ENCODE data around the gene ERG.
A peak's percentile ranks its signal among the peaks of the same experiment; 100 is the strongest.

Gene ERG

DNA sequence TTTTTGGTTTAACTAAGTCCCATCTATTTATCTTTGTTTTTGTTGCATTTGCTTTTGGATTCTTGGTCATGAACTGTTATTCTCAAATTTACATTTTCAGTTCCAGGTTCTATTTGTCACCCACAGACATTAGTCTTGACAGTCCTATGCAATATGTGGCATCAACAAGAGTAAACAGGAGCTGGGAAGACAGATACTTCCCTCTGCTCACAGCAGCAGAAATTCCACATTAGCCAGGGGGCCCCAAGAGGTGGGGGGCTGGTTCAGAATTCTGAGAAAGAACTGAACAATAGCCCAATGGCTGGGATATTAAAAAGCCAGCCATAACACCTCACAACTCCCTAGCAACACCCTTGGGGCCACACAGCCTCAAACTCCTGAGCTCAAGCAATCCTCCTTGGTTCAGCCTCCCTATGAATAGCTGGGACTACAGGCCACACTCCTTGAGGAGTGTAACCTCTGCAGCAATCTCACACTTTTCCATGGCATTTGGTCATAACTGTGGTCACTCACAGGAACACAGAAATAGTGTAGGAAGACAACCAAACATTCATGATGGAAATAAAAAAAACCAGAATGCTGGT is 67.8 kb downstream of the ERG start:
- DNase-seq, result no peak

DNA sequence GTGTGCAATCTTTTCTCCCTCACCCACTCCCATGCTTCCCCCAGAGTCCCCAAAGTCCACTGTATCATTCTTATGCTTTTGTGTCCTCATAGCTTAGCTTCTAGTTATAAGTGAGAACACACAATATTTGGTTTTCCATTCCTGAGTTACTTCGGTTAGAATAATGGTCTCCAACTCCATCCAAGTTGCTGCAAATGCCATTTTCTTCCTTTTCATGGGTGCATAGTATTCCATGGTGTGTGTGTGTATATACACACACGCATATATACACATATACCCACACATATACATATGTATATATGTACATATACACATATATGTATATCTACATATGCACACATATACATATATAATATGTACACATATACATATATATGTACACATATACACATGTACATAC is 69.3 kb downstream of the ERG start:
- DNase-seq, result no peak

DNA sequence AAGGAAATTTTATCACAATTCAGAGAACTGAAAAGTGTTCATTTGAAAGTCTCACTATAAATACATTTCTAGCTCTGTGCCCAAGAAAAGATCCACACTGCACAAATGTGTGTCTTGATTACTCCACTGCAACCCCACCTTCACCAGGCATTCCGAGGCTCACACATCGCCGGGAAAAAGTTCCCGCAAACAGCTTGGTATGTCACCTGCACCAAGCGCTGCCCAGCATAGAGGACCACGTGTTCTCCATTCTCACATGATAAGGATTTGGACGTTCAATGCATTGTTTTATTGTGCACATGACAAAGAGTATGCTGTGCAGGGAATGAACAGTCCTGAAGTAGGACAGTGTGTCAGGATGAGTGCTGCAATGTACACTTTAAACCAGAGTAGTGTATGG is 70.1 kb downstream of the ERG start:
- DNase-seq, result no peak

DNA sequence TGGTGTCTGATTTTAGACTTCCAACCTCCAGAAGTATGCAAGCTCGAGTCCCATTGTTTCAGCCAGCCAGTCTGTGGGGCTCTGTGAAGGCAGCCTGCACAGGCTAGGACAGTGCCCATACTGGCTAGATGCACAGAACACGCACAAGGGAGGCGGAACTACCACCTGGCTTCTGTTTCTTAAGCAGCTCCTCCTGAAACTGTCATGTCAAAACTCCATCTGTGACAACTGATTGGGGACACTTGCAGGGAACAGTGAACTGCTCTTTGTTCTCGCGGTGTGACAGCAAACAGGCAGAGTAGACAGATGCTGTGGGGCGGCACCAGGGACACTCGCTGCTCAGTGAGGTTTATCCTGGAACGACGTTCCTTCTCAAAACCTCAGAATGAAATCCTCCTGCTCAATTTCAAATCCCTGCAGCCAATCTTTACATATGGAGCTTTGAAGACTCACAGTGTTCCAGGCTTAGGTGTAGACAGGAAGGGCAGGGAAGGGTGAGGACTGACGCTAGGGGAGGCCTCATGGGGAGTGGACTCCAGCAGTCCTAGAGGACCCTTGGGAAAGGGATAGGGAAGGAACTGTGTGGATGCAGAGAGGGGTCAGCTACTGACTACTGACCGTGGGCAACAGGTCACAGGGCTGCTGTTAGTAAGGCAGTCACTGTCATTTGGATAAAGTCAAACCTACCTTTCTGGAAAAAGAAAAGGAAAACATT is 73.8 kb downstream of the ERG start:
- DNase-seq, result peak in 1 of 2 donors; percentile 2

DNA sequence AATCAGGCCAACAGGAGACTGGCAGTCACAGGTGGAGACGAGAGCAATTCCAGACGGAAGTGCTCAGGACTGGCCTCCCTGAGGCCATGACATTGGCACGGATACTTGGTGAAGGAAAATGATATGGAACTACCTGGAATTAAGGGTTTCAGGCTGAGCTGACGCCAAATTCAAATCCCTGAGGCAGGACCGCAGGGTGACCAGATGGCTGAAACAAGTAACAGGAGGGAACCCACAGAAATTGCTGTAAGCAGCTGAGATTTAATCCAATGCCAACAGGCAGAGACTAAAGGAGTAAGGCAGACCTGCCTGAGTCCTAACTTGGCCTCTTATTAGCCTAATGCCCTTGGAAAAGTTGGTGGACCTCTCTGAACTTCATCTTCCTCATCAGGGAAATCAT is 76.2 kb downstream of the ERG start:
- no peak for DNase-seq

DNA sequence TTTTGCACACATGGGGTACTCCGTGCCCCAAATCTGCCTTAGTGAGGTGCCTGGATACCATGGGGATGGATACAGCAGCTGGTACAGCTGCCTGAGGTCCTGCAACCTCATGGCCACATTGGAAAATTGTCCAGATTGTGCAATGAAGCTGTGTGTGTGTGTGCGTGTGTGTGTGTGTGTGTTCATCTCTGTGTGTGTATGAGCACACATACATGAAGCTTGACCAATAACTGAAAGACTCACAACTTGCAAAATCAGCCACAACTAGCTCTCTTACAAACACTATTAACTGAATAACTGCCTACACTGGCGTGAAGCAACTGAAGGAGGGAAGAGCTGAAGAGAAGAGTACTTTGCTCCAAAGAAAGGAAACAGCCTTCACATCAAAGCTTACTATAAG is 78.1 kb downstream of the ERG start:
- DNase-seq, result no peak

DNA sequence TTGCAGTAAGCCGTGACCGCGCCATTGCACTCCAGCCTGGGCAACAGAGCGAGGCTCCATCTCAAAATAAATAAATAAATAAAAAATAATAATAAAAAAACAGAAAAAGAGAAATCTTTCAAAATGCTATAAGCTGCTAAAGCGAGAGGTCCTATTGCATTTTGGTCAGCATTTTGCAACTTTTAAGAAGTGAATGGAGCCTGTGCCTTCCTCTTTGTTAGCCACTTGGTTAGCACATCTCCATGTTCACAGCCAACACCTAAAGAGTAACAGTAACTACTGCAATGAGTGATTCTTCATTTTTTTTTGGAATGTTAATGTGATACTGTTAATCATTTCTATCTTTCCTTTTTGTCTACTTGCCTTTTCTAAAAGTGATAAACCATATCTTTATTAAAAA is 80.6 kb downstream of the ERG start:
- DNase-seq, result no peak

DNA sequence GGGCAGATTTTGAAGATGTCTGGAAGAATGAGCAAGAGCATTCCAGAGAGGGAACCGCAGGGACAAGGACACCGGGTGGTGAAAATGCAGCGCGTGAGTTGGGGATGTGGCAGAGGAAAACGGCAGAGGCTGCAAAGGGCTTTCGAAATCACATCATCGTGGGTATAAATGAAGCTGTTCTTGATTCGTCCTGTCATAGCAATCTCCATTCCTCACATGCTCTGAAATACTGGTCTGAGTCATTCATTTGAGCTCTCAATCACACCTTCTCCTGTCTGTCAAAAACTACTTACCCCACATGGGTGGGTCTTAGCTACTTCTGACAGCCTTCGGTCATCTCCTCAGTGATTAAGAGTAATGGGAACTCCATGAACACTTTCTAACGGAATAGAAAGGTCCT is 81.5 kb downstream of the ERG start:
- no peak for DNase-seq

DNA sequence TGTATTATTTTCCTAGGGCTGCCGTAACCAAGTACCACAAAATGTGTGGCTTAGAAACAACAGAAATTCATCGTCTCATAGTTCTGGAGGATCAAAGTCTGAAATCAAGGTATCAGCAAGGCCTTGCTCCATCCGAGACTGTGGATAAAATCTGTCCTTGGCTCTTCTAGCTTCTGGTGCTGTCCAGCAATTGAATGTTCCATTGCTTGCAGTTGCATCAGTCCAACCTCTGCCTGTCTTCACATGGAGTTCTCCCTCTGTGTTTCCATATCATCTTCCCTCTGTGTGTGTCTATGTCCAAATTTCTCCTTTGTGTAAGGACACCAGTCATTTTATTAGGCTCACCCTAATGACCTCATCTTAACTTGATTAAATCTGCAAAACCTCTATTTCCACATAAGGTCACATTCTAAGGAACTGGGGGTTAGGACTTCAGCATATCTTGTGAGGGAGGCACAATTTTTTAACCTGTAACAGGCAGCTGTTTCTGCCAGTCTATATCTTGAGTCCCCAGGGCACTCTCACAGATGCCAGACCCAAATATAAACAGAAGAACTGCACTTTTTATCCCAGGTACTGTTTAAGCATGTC is 84.2 kb downstream of the ERG start:
- no peak for DNase-seq

DNA sequence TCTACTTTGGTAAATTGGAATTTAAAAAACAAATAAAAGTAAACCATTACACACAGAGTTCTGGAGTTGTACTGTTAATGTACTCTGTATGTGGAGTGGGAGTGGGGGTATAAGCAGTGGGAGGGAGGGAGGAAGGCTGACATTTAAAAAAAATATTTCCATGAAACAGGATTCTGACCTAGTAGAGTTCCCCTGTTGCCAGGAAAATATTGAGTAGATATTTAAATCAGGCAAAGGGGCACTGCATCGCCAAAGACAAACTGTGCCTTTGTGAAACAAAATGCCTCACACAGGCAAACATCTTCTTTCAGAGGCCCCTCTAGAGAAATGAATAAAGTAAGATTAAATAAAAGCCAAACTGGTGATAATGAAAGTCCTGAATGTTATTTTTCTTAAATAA is 87.8 kb downstream of the ERG start:
- no peak for DNase-seq

DNA sequence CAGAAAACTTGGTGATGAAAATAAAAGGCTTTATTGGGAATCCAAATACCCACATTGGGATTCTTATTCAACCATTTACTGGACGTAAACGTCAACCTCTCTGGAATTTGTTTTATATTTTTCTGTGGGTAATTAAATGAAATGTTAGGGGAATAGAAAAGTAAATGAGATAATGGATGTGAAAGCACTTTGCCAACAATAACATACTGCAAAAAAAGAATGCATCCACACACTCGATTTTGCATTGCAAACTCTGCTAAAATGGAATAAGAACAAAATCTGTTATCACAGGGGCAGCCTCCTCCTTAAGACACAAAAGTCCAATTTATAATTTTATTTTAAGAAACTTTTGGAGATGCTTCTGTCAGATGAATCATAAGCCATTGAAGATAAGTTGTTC is 88.4 kb downstream of the ERG start:
- no peak for DNase-seq

DNA sequence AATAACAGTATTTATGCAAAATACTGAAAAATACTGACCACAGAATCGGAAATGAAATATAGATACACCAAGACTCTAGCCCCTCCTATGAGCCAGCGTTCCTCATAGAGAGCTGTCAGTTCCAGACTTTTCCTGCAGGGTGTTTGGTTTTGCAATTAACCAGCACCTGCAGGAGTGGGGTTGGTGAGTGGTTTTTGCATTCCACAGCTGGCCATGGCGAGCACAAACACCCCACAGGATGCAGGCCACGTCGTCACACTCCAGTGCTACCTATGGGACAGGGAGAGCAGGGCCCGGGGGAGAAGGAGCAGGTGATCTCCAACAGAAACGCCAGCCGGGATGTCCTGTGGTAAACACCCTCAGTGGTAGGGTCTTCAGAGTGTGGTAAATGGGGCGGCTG is 94.1 kb downstream of the ERG start:
- no peak for DNase-seq

DNA sequence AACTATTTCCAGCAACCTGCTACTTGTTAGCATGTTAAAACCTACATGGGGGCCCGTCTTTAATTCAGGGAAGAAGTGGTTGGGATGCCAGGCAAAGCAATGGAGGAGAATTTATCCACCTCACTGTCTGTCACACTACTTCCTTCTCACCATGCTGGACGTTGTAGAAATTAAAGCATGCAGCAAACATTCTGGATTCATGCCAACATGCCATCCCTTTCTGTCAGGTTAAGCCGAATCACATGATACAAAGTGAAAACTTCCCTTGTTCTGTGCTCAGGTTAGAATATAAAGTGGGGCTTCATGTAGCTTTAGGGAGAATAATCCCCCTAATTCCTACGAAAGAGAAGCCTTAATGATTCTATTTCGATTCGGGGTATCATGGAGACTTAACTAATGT is 95.5 kb downstream of the ERG start:
- DNase-seq, result no peak

DNA sequence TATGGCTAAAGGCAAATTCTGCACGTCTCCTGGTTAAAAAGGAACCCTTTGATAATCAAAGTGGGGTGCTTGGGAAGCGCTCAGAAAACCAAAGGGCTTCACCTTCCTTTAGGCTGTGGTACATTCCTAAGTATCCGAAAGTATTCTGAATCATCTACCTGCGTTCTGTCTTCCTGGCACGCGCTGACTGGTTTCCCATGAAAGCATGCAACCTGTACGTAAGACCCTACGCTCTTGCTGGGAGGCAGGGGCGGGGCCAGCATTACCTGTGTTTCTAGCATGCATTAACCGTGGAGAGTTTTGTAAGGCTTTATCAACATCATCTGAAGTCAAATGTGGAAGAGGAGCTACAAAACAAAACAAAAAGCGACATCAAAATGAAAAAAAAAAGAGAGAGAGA is 96.0 kb downstream of the ERG start:
- DNase-seq, result no peak

DNA sequence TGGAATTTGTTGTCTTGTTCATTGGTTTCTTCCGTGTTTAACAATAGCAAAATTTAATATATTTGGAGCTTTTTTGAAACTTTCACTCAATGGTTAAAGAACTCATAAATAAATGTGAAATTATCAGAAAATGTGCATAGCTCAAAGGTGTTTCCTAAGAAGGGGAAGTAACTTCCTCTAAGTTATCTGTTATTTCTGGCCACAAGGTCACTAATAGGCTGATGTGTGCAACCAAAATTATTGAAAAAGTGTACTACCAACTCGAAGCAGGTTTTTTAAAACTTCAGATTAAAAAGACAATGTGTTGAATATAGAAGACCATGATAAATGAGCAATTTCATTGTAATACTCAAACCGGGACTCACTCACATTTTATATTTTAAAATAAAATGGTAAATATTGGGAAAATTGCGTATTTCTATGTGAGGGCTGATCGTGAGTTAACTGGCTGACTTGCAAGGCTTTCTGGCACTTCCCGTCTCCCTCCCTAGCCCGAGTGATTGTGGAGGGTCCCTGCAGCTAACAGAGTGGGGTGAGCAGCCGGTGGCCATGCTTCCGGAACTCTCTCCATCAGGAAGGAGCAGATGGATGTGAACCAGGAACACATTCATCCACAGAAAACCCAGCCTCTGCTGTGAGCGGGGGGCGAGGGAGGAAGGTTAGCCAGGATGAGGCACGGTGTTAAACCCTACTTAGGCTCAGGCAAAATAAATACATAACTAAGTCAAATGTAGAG is 96.9 kb downstream of the ERG start:
- DNase-seq, result no peak

DNA sequence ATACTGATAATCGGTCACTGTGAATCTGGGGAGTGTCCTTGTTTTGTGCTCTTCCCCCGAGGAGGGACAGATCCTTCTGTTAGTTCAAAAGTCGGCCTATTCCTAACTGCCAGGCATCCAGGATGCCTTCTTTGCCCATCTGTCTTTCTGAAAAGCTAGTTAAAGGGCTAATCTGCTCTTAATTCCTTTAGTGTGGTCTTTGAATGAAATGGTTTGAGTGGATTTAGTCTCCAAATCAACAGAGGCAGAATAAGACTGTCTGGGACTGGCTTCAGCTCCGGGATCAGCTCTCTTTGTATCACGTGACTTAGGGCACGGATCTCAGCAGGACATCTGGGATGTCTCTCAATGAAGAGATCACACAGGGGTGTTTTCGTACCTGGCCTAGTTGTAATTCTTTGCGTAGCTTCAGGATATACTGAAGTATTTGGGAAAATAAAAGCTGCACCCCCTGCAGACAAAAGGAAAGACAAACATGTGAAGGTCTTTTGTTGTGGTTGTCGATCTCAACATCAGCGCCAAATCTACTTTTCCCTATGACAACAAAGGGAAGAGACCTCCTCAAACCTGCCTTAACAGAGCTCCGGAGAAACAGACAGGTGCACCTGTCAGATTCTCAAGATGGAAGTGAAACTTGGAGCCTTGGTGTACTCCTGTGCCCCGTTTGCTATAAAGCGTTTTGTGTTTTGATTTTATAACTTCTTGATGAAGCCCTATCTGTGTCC is 97.9 kb downstream of the ERG start:
- DNase-seq, result no peak

DNA sequence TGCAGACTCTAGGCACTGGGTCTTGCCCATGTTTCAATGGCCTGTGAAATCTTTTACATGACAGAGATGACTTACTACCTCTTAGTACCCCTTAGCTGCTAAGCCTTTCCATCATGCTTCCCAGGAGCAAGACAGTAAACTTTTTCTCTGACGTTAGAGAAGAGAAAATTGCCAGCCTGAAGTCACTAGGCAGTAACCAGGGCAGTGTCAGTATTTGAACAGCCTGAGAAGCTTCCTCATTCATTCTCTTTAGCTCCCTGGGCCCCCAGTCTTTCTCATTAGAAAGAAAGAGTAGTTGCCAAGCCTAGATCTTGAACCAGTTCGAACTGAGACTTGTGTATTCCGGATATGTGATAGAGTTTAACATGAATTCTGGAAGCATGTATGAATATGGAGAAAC is 99.2 kb downstream of the ERG start:
- no peak for DNase-seq

DNA sequence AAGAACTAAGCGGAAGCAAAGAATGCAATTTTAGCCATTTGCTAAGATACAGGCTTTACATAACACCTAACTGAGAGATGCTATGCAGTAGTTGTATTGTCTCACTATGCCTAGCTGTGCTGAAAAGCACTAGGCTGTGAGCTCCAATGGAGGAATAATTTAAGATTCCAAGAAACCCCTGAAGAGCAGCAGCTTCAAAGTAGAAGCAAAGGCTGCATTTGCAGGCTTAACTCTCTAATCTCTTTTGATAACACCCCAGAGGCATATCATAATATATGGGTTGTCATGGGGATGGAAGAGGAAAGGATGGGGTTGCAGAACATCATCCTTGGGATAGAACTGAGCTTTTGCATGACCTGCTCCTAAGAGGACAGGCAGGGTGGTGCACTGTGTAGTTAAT is 102.0 kb downstream of the ERG start:
- peak in 1 of 2 donors; percentile 3 for DNase-seq

DNA sequence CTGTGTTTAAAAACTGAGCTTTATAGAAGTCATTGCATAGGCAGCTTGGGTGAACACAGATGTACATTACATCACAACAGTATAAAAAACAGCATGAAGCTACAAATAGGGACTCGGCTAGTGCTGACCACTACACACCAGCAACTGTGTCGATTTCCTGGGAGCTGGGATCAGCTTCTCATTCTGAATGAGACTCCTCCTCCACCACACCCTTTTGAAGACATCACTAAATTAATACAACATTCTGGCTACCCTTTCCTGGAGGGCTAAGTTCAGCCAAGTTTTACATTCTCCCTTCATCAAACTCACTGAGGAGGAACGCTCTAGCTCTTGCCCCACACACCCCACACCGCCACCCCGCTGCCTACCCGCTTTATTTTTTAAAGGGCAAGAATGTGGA is 102.7 kb downstream of the ERG start:
- DNase-seq, result no peak

DNA sequence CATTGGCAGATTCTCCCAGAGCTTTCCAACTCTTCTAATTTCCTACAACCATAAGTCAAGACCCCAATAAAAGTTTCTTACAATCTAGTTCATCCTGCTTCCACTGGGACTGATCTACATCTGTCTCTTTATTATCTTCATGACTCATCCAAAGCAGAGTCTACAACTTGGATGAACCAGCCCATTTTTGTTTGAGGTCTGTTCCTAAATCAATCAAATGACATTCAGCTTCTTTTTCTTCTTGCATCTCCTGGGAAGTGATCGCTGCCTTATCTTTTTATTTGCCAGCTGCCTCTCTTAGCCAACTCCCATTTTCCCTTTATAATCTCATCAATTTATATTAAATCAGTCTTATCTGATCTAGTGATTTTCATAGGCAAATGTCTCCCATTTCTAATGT is 105.6 kb downstream of the ERG start:
- no peak for DNase-seq

DNA sequence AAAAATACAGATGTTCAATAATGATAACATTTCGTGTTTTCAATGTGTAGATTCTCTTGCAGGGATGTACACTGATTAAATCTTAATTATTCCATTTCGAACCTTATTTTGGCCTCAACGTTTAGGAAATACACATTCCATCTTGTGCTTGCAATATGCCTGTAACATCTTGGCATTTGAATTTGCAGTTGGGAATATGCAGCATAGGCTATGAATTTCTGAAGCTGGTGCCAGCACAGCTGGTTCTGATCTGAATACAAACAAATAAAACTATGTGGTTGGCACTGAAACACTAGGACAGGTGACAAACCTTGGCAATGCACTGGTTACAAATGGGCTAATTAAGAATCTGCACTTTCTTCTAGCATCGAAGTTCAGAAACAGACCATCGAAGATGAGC is 108.4 kb downstream of the ERG start:
- DNase-seq, result no peak

DNA sequence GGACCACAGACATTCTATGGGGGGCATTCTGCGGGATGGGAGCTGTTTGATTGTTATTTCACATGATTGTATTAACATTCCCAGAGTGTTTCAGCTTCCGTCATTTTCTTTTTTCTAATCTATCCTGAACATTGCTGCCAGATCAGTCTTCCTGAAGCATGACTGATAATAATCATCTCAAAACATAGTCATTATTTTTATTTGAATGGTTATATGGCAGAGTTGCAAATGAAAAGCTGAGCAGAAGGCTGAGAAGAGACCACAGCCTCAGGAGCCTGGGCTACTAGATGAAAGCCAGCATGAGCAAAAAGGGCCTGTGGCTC is 109.0 kb downstream of the ERG start:
- DNase-seq, result no peak

DNA sequence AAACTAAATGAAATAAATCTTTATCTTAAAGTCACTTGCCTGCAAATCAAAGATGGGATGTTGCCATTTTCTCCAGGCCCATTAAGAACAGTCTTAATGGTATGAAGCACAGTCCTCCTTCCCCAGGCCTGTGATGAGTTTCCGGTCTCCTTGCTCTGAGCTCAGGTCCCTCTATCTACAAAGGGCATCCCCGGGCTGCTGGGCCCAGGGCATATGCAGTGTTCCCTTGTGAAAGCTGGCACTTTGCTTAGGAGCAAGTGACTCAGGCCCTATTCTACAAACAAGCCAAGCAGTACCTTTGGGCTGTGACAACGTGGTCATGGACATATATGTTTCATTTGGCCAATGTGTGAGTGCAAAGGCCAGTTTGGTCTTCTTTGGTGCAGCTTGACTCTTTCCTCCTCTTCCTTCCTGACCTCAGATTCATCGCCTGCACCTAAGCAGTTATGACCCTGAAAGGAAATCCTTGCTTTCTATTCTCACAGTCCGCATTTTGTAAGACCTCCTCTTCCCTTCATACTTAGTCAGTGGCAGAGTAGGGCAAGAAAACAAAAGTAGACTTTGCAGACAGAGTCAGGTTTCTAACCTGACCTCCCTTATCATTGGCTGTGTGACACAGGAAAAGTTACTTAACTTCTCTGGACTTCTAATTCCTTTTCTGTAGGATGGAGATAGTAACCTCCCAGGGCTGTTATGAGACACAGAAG is 109.5 kb downstream of the ERG start:
- DNase-seq, result no peak
